Neuron (in vitro differentiated cells): ENCODE measurements around the gene FUT8.

ENCODE experiments used
- H2AFZ ChIP-seq: one replicate; pipeline ENCODE4 v1.6.1; 2013; ENCODE audit warnings: low read depth, mild to moderate bottlenecking, inconsistent platforms, low read length, moderate library complexity
- H3K27me3 ChIP-seq: one replicate; pipeline ENCODE4 v1.6.1; 2013; ENCODE audit warnings: low read length; ENCODE audit not compliant: insufficient read depth
- H3K36me3 ChIP-seq: one replicate; pipeline ENCODE4 v1.6.1; 2013; ENCODE audit warnings: low read length; ENCODE audit not compliant: insufficient read depth
- H3K4me1 ChIP-seq: one replicate; pipeline ENCODE4 v1.6.1; 2013; ENCODE audit warnings: low read length; ENCODE audit not compliant: insufficient read depth
- H3K4me3 ChIP-seq: 2 replicates; pipeline ENCODE4 v1.5.1; 2013; ENCODE audit warnings: mild to moderate bottlenecking, low read length, moderate library complexity
- H3K9me3 ChIP-seq: one replicate; pipeline ENCODE4 v1.6.1; 2013; ENCODE audit warnings: low read length

Gene FUT8

DNA sequence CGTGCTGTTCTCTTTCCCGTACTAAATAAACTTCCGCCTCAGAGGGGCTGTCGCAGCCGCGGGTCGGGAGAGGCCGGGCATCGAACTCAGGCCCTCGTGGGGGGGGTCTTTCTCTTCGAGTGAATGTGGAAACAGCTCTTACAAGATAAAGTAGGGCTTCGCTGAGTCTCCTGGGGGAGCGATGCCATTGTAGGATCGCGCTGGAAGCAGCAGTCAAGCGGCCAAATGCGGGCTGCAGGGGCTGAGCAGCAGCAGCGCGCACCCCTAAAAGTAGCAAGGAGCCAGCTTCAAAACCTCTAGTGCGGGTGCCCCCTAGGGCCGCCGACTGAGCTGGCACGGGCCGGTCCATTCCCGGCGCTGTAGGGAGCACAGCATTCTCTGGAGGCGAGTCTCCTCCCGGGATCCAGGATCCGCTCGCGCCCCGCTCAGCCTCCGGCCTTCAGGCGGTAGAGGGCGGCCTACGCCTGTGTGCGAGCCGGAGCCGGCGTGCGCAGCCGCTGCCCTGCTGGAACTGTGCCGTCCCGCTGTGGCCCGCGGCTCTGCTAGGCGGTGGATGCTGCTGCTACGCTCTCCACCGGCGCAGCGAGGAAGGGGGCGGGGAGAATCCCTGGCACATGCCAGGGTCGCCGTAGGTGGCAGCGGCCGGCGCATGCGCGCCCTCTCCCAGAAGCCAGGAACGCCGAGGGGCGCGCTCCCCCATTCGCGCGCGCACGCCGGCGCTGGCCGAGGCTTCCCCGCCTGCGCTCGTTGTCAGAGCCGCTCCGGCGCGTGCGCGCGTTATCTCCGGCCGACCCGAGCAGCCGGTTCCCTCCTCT is at the start of gene FUT8:
Gene FUT8, plus strand, starts transcription at position 699 of the 815 bp plus-strand sequence. CDS start 148,834 bp downstream, outside the sequence.
- peaks cover 18% of the 10 kb centered on the region for H3K4me1 ChIP-seq
- H3K27me3 ChIP-seq: no peaks in the 10 kb centered on the region
- peak within 1 kb of the TSS; percentile 97 for H2AFZ ChIP-seq
- peak within 1 kb of the TSS; percentile 82 for H3K4me3 ChIP-seq
- H3K9me3 ChIP-seq: no peaks in the 10 kb centered on the region
- no peaks in the 10 kb centered on the region for H3K36me3 ChIP-seq

DNA sequence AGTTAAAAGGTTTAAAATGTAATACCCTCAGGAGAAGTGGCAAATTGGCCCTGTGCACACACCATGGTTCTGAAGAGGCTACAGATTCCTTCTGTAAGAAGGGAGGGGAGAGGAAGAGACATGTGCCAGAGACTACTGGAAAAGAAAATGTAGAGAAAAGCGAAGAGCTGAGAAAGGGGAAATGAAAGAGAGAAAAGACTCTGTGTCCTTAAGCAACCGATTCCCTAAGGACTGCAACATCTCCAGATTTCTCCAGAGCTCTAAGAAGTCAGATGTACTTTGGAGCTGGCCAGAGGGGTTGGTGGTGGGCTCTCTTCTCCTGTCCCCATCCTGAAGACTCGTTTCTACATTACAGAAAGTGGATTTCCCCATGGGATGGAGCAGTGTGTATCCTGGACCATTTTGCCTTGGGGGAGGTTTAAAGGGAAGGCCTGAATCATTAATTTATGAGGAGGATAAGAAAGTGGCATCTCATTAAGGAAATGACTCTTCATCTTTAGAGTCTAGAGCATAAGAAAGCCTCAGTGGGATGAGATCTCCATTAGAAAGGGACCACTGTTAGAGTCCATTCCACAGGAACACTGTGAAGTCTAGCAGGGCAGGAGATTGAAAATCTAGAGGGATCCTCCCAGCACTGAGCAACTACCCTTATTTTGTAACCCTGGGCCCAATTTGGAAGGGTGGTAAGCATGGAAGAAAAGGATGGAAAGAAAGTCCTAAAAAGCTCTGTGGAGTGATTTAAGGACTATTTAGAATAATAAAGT is 45.5 kb upstream of the FUT8 start:
- Histone ChIP-seq H3K9me3 (no peaks in the 10 kb centered on the region), H3K4me3 (no peak overlapping the region), H3K27me3 (no peaks in the 10 kb centered on the region), H3K4me1 (no peaks in the 10 kb centered on the region), H3K36me3 (no peaks in the 10 kb centered on the region), H2AFZ (no peak overlapping the region)

GRCh38 chr14:65369560-65369959 is 43.0 kb upstream of the FUT8 start:
- Histone ChIP-seq H3K9me3 (no peaks in the 10 kb centered on the region), H2AFZ (no peak overlapping the region), H3K4me3 (no peak overlapping the region), H3K27me3 (no peaks in the 10 kb centered on the region), H3K36me3 (no peaks in the 10 kb centered on the region), H3K4me1 (no peaks in the 10 kb centered on the region)

DNA sequence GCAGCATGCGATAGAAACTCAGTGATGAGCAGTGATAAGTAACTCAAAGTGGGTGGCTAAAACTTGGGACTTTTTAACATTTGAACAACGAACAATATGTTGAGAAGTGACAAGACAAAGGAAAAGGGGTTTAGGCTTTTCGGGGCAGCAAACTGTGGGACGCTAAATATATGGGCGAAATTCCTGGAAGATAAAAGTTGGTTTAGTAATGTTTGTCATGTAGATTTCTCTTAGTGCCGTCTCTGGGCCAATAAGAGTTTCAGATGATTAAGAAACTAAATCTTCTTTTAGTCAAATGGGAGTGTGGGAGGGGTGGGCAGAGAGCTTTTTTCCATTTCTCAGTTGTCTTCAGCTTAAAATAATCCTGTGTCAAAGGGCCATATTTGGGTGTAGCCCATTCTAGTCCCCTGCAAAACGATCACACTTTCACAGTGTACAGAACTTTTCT is 41.7 kb upstream of the FUT8 start:
- Histone ChIP-seq H3K36me3 (no peaks in the 10 kb centered on the region), H3K27me3 (no peaks in the 10 kb centered on the region), H2AFZ (no peak overlapping the region), H3K4me1 (no peaks in the 10 kb centered on the region), H3K9me3 (no peaks in the 10 kb centered on the region), H3K4me3 (no peak overlapping the region)

DNA sequence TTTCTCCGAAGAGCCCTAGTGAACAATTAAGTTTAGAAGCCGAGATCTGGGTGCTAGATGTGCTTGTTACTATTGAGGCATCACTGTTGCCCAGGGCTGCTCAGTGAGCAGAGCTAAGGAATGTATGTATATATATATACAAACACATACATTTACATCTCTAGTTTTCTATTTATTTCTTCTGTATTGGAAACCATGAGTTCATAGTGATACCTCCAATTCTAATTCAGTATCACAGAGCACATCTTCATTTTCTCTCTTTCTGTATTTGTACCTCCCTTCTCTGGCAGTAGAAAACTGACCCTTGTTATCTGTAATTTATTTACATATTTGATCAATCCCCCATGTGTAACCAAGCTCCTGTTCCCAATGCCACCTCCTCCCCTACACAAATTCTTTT is 40.7 kb upstream of the FUT8 start:
- Histone ChIP-seq H3K9me3 (no peaks in the 10 kb centered on the region), H3K4me3 (no peak overlapping the region), H3K27me3 (no peaks in the 10 kb centered on the region), H2AFZ (no peak overlapping the region), H3K4me1 (no peaks in the 10 kb centered on the region), H3K36me3 (no peaks in the 10 kb centered on the region)

GRCh38 chr14:65373016-65373670 is 39.4 kb upstream of the FUT8 start:
- Histone ChIP-seq H2AFZ (no peak overlapping the region), H3K4me1 (no peaks in the 10 kb centered on the region), H3K36me3 (no peaks in the 10 kb centered on the region), H3K4me3 (no peak overlapping the region), H3K9me3 (no peaks in the 10 kb centered on the region), H3K27me3 (no peaks in the 10 kb centered on the region)

- no peaks in the 10 kb centered on the region for H3K36me3 ChIP-seq
- no peaks in the 10 kb centered on the region for H3K27me3 ChIP-seq
- H3K4me3 ChIP-seq: no peak overlapping the region
- H3K4me1 ChIP-seq: no peaks in the 10 kb centered on the region
- H3K9me3 ChIP-seq: no peaks in the 10 kb centered on the region
- no peak overlapping the region for H2AFZ ChIP-seq
These were observed 38.9 kb upstream of the FUT8 start for GRCh38 chr14:65373671-65374039.

DNA sequence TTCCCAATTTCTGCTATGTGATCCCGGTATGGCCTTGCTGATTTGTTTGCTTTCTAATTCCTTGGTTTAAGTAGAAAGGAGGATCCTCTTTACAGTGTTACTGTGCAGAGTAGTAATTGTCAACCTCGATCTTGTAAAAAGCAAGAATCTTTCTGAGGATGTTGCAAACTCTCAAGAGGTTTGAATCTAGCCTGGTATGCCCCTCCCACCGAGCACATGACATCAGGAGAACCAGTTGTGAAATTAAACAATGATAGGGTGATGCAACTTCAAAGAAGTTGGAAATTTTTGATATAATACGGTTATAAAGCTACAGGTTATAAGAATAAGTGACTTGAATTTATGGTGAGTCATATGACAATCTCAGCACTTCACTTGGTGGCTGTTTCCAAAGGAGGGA is 35.0 kb upstream of the FUT8 start:
- no peaks in the 10 kb centered on the region for H3K27me3 ChIP-seq
- H3K9me3 ChIP-seq: no peaks in the 10 kb centered on the region
- no peaks in the 10 kb centered on the region for H3K36me3 ChIP-seq
- no peak overlapping the region for H2AFZ ChIP-seq
- no peaks in the 10 kb centered on the region for H3K4me1 ChIP-seq
- no peak overlapping the region for H3K4me3 ChIP-seq

- Histone ChIP-seq H2AFZ (no peak overlapping the region), H3K4me1 (no peaks in the 10 kb centered on the region), H3K36me3 (no peaks in the 10 kb centered on the region), H3K4me3 (no peak overlapping the region), H3K27me3 (peaks cover 3% of the 10 kb centered on the region), H3K9me3 (no peaks in the 10 kb centered on the region)
These were observed 29.9 kb upstream of the FUT8 start for GRCh38 chr14:65382586-65382985.

GRCh38 chr14:65387171-65387570 is 25.4 kb upstream of the FUT8 start:
- Histone ChIP-seq H2AFZ (no peak overlapping the region), H3K9me3 (no peaks in the 10 kb centered on the region), H3K36me3 (no peaks in the 10 kb centered on the region), H3K27me3 (peaks cover 3% of the 10 kb centered on the region), H3K4me3 (no peak overlapping the region), H3K4me1 (no peaks in the 10 kb centered on the region)

DNA sequence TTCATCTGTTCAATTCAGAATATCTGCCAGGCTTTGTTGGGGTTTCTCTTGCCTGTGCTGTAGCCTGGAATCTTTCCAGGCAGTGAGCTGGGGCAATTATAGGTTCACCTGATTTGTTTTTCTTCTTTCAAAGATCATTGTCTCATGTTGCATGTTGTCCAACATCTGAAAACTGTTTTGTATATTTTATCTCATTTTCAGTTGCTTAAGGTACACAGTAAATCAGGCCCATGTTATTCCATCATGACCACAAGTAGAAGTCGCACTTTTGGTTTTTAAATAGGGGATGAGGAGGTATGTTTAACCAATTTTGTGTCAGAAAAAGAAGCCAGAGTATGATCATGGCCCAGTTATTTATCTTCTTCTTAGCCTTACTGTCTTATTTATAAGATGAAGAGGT is 24.9 kb upstream of the FUT8 start:
- no peaks in the 10 kb centered on the region for H3K9me3 ChIP-seq
- H2AFZ ChIP-seq: no peak overlapping the region
- no peak overlapping the region for H3K4me3 ChIP-seq
- H3K4me1 ChIP-seq: no peaks in the 10 kb centered on the region
- H3K36me3 ChIP-seq: no peaks in the 10 kb centered on the region
- H3K27me3 ChIP-seq: peaks cover 3% of the 10 kb centered on the region

GRCh38 chr14:65392296-65392695 is 20.2 kb upstream of the FUT8 start:
- Histone ChIP-seq H3K4me3 (no peak overlapping the region), H3K27me3 (peaks cover 1% of the 10 kb centered on the region), H3K36me3 (no peaks in the 10 kb centered on the region), H3K4me1 (no peaks in the 10 kb centered on the region), H3K9me3 (peaks cover 4% of the 10 kb centered on the region), H2AFZ (no peak overlapping the region)
